ENCODE measurements around the gene PTPRD.

DNA sequence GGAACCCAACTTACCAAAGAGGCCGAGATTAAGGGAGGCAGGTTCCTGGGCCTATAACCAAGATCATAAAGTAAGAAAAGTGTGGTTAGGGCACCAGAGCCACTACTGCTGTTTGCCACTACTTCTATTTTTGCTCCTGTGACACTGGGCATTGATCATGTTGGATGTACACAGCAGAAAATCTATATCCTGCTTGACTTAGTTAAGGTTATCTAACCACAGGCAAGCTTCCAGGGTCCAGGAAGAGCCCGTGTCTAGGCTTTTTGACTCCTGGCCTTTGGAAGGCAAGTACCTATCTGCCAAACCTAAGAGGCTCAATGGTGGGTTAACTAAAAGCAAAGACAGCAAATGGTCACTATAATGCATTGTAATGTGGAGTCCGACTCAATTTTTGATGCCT is 2315.8 kb downstream of the PTPRD start:
- TF ChIP-seq, protein P1, sequence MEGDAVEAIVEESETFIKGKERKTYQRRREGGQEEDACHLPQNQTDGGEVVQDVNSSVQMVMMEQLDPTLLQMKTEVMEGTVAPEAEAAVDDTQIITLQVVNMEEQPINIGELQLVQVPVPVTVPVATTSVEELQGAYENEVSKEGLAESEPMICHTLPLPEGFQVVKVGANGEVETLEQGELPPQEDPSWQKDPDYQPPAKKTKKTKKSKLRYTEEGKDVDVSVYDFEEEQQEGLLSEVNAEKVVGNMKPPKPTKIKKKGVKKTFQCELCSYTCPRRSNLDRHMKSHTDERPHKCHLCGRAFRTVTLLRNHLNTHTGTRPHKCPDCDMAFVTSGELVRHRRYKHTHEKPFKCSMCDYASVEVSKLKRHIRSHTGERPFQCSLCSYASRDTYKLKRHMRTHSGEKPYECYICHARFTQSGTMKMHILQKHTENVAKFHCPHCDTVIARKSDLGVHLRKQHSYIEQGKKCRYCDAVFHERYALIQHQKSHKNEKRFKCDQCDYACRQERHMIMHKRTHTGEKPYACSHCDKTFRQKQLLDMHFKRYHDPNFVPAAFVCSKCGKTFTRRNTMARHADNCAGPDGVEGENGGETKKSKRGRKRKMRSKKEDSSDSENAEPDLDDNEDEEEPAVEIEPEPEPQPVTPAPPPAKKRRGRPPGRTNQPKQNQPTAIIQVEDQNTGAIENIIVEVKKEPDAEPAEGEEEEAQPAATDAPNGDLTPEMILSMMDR (conservative IDR thresholded peaks at IDR 0.05; ENCODE audit: low read depth, low read length) = no peak
- TF ChIP-seq EZH2 (IDR thresholded peaks at IDR 0.05; ENCODE audit: borderline replicate concordance, low read depth, low read length, poor library complexity, severe bottlenecking) = no peak
